ENCODE data around the gene ACKR1.

Gene ACKR1

GRCh38 chr1:159207774-159208173, 3.1 kb downstream of the ACKR1 start:
- Histone ChIP-seq H3K18ac (ENCODE audit: low read depth in 1 of 2, low read length in 2 of 2) (no peak overlapping the region), H2AK5ac (ENCODE audit: low read length, severe bottlenecking) (no peak overlapping the region), H3K23ac (ENCODE audit: low read length in 2 of 2) (no peak overlapping the region), H2BK120ac (ENCODE audit: low read depth, low read length) (no peak overlapping the region), H3K4me3 (ENCODE audit: insufficient read depth in 1 of 2, low read depth in 1 of 2, low read length in 2 of 2) (no peak overlapping the region), H3K27me3 (ENCODE audit: control insufficient read depth in 1 of 2, insufficient read depth in 1 of 2, low read length in 2 of 2) (peaks cover 37 to 86% of the 10 kb centered on the region in 2 experiments), H3K4me2 (ENCODE audit: low read length, poor library complexity, severe bottlenecking) (no peak overlapping the region), H3K36me3 (ENCODE audit: control insufficient read depth in 1 of 2, insufficient read depth in 2 of 2, low read depth in 1 of 2, low read length in 2 of 2) (no peaks in the 10 kb centered on the region), H3K27ac (ENCODE audit: low read length, poor library complexity, severe bottlenecking) (no peak overlapping the region), H2BK12ac (ENCODE audit: low read length in 2 of 2) (no peak overlapping the region), H2BK15ac (ENCODE audit: low read depth, poor library complexity, severe bottlenecking) (no peak overlapping the region), H3K9ac (ENCODE audit: low read length) (no peak overlapping the region), H3K14ac (ENCODE audit: low read length in 2 of 2) (no peak overlapping the region), H3K9me3 (ENCODE audit: control insufficient read depth, low read length) (no peaks in the 10 kb centered on the region), H2BK5ac (ENCODE audit: low read depth, low read length, poor library complexity, severe bottlenecking) (no peak overlapping the region), H2AFZ (ENCODE audit: low read depth, low read length) (no peak overlapping the region), H4K91ac (ENCODE audit: low read length) (no peak overlapping the region), H3K4me1 (ENCODE audit: control insufficient read depth, insufficient read depth, low read depth, low read length) (no peaks in the 10 kb centered on the region), H4K8ac (ENCODE audit: low read length) (no peak overlapping the region), H3K79me1 (replicated peaks; ENCODE audit: low read length, poor library complexity, severe bottlenecking) (no peaks in the 10 kb centered on the region), H3K4ac (ENCODE audit: low read depth in 1 of 2, low read length in 2 of 2) (no peak overlapping the region)
- DNase-seq, result no peak
- 95% methylated on average over 2 of the region's 8 CpGs for WGBS

GRCh38 chr1:159208175-159208825, 3.6 kb downstream of the ACKR1 start:
- no peak overlapping the region for H2BK5ac ChIP-seq (ENCODE audit: low read depth, low read length, poor library complexity, severe bottlenecking)
- H2BK12ac ChIP-seq (ENCODE audit: low read length in 2 of 2), result no peak overlapping the region
- H4K91ac ChIP-seq (ENCODE audit: low read length), result no peak overlapping the region
- 3% methylated on average over 4 of the region's 7 CpGs for WGBS
- H2AFZ ChIP-seq (ENCODE audit: low read depth, low read length), result no peak overlapping the region
- H3K4me3 ChIP-seq (ENCODE audit: insufficient read depth in 1 of 2, low read depth in 1 of 2, low read length in 2 of 2), result no peak overlapping the region
- H3K9ac ChIP-seq (ENCODE audit: low read length), result no peak overlapping the region
- DNase-seq, result no peak
- no peak overlapping the region for H3K27ac ChIP-seq (ENCODE audit: low read length, poor library complexity, severe bottlenecking)
- H3K4ac ChIP-seq (ENCODE audit: low read depth in 1 of 2, low read length in 2 of 2), result no peak overlapping the region
- H3K14ac ChIP-seq (ENCODE audit: low read length in 2 of 2), result no peak overlapping the region
- no peak overlapping the region for H4K8ac ChIP-seq (ENCODE audit: low read length)
- no peak overlapping the region for H3K18ac ChIP-seq (ENCODE audit: low read depth in 1 of 2, low read length in 2 of 2)
- no peaks in the 10 kb centered on the region for H3K36me3 ChIP-seq (ENCODE audit: control insufficient read depth in 1 of 2, insufficient read depth in 2 of 2, low read depth in 1 of 2, low read length in 2 of 2)
- no peaks in the 10 kb centered on the region for H3K9me3 ChIP-seq (ENCODE audit: control insufficient read depth, low read length)
- no peak overlapping the region for H2AK5ac ChIP-seq (ENCODE audit: low read length, severe bottlenecking)
- no peak overlapping the region for H3K23ac ChIP-seq (ENCODE audit: low read length in 2 of 2)
- H2BK15ac ChIP-seq (ENCODE audit: low read depth, poor library complexity, severe bottlenecking), result no peak overlapping the region
- H3K4me1 ChIP-seq (ENCODE audit: control insufficient read depth, insufficient read depth, low read depth, low read length), result no peaks in the 10 kb centered on the region
- H3K4me2 ChIP-seq (ENCODE audit: low read length, poor library complexity, severe bottlenecking), result no peak overlapping the region
- peaks cover 37 to 82% of the 10 kb centered on the region in 2 experiments for H3K27me3 ChIP-seq (ENCODE audit: control insufficient read depth in 1 of 2, insufficient read depth in 1 of 2, low read length in 2 of 2)
- H3K79me1 ChIP-seq (replicated peaks; ENCODE audit: low read length, poor library complexity, severe bottlenecking), result no peaks in the 10 kb centered on the region
- H2BK120ac ChIP-seq (ENCODE audit: low read depth, low read length), result no peak overlapping the region

GRCh38 chr1:159209061-159209460, 4.4 kb downstream of the ACKR1 start:
- 70% methylated on average over 7 of the region's 7 CpGs for WGBS
- H2BK120ac ChIP-seq (ENCODE audit: low read depth, low read length), result no peak overlapping the region
- no peaks in the 10 kb centered on the region for H3K9me3 ChIP-seq (ENCODE audit: control insufficient read depth, low read length)
- no peak overlapping the region for H4K8ac ChIP-seq (ENCODE audit: low read length)
- DNase-seq, result no peak
- no peaks in the 10 kb centered on the region for H3K36me3 ChIP-seq (ENCODE audit: control insufficient read depth in 1 of 2, insufficient read depth in 2 of 2, low read depth in 1 of 2, low read length in 2 of 2)
- H3K4me3 ChIP-seq (ENCODE audit: insufficient read depth in 1 of 2, low read depth in 1 of 2, low read length in 2 of 2), result no peak overlapping the region
- no peak overlapping the region for H3K4me2 ChIP-seq (ENCODE audit: low read length, poor library complexity, severe bottlenecking)
- no peaks in the 10 kb centered on the region for H3K4me1 ChIP-seq (ENCODE audit: control insufficient read depth, insufficient read depth, low read depth, low read length)
- H2AFZ ChIP-seq (ENCODE audit: low read depth, low read length), result no peak overlapping the region
- H3K14ac ChIP-seq (ENCODE audit: low read length in 2 of 2), result no peak overlapping the region
- no peak overlapping the region for H3K23ac ChIP-seq (ENCODE audit: low read length in 2 of 2)
- no peak overlapping the region for H2BK5ac ChIP-seq (ENCODE audit: low read depth, low read length, poor library complexity, severe bottlenecking)
- H3K79me1 ChIP-seq (replicated peaks; ENCODE audit: low read length, poor library complexity, severe bottlenecking), result no peaks in the 10 kb centered on the region
- H2AK5ac ChIP-seq (ENCODE audit: low read length, severe bottlenecking), result no peak overlapping the region
- H3K18ac ChIP-seq (ENCODE audit: low read depth in 1 of 2, low read length in 2 of 2), result no peak overlapping the region
- H3K27ac ChIP-seq (ENCODE audit: low read length, poor library complexity, severe bottlenecking), result no peak overlapping the region
- peaks cover 37 to 74% of the 10 kb centered on the region in 2 experiments for H3K27me3 ChIP-seq (ENCODE audit: control insufficient read depth in 1 of 2, insufficient read depth in 1 of 2, low read length in 2 of 2)
- no peak overlapping the region for H2BK15ac ChIP-seq (ENCODE audit: low read depth, poor library complexity, severe bottlenecking)
- H3K9ac ChIP-seq (ENCODE audit: low read length), result no peak overlapping the region
- H3K4ac ChIP-seq (ENCODE audit: low read depth in 1 of 2, low read length in 2 of 2), result no peak overlapping the region
- H2BK12ac ChIP-seq (ENCODE audit: low read length in 2 of 2), result no peak overlapping the region
- H4K91ac ChIP-seq (ENCODE audit: low read length), result no peak overlapping the region

GRCh38 chr1:159211331-159212136, 6.9 kb downstream of the ACKR1 start:
- H2BK12ac ChIP-seq (ENCODE audit: low read length in 2 of 2), result no peak overlapping the region
- peak; percentile 11 for DNase-seq
- no peaks in the 10 kb centered on the region for H3K36me3 ChIP-seq (ENCODE audit: control insufficient read depth in 1 of 2, insufficient read depth in 2 of 2, low read depth in 1 of 2, low read length in 2 of 2)
- 45% methylated on average over 9 of the region's 11 CpGs for WGBS
- H3K4me1 ChIP-seq (ENCODE audit: control insufficient read depth, insufficient read depth, low read depth, low read length), result no peaks in the 10 kb centered on the region
- H2BK15ac ChIP-seq (ENCODE audit: low read depth, poor library complexity, severe bottlenecking), result no peak overlapping the region
- no peak overlapping the region for H3K18ac ChIP-seq (ENCODE audit: low read depth in 1 of 2, low read length in 2 of 2)
- peaks cover 24 to 69% of the 10 kb centered on the region in 2 experiments for H3K27me3 ChIP-seq (ENCODE audit: control insufficient read depth in 1 of 2, insufficient read depth in 1 of 2, low read length in 2 of 2)
- no peak overlapping the region for H3K14ac ChIP-seq (ENCODE audit: low read length in 2 of 2)
- no peak overlapping the region for H3K23ac ChIP-seq (ENCODE audit: low read length in 2 of 2)
- no peak overlapping the region for H3K9ac ChIP-seq (ENCODE audit: low read length)
- no peaks in the 10 kb centered on the region for H3K9me3 ChIP-seq (ENCODE audit: control insufficient read depth, low read length)
- H2AFZ ChIP-seq (ENCODE audit: low read depth, low read length), result no peak overlapping the region
- H3K4ac ChIP-seq (ENCODE audit: low read depth in 1 of 2, low read length in 2 of 2), result no peak overlapping the region
- no peak overlapping the region for H2BK5ac ChIP-seq (ENCODE audit: low read depth, low read length, poor library complexity, severe bottlenecking)
- no peak overlapping the region for H4K91ac ChIP-seq (ENCODE audit: low read length)
- no peak overlapping the region for H3K4me3 ChIP-seq (ENCODE audit: insufficient read depth in 1 of 2, low read depth in 1 of 2, low read length in 2 of 2)
- H3K79me1 ChIP-seq (replicated peaks; ENCODE audit: low read length, poor library complexity, severe bottlenecking), result no peaks in the 10 kb centered on the region
- no peak overlapping the region for H2BK120ac ChIP-seq (ENCODE audit: low read depth, low read length)
- H3K4me2 ChIP-seq (ENCODE audit: low read length, poor library complexity, severe bottlenecking), result no peak overlapping the region
- no peak overlapping the region for H3K27ac ChIP-seq (ENCODE audit: low read length, poor library complexity, severe bottlenecking)
- H4K8ac ChIP-seq (ENCODE audit: low read length), result no peak overlapping the region
- H2AK5ac ChIP-seq (ENCODE audit: low read length, severe bottlenecking), result no peak overlapping the region

Data from mesenchymal stem cell (in vitro differentiated cells and primary cell).